A673 (cell line): Measurements from ENCODE around the gene NDST1.
A peak's percentile ranks its signal among the peaks of the same experiment; 100 is the strongest.

Experiments used
- EZH2 ChIP-seq: fragments of 200-600 bp; sonication (generic); IDR thresholded peaks from 2 replicates; pipeline ENCODE4 v1.6.1; 2017; ENCODE audit warnings: borderline replicate concordance, low read depth, mild to moderate bottlenecking, mixed read lengths, antibody characterized with exemption, low read length; ENCODE audit not compliant: poor library complexity, severe bottlenecking
- TF ChIP-seq, protein P1 (sequence below): fragments of 300-800, 200-600 bp; sonication (generic); conservative IDR thresholded peaks from 2 replicates; pipeline ENCODE4 v1.5.1; 2017; ENCODE audit warnings: low read depth, mild to moderate bottlenecking, antibody characterized with exemption, low read length, moderate library complexity, mixed read lengths

- TF ChIP-seq, protein P1, sequence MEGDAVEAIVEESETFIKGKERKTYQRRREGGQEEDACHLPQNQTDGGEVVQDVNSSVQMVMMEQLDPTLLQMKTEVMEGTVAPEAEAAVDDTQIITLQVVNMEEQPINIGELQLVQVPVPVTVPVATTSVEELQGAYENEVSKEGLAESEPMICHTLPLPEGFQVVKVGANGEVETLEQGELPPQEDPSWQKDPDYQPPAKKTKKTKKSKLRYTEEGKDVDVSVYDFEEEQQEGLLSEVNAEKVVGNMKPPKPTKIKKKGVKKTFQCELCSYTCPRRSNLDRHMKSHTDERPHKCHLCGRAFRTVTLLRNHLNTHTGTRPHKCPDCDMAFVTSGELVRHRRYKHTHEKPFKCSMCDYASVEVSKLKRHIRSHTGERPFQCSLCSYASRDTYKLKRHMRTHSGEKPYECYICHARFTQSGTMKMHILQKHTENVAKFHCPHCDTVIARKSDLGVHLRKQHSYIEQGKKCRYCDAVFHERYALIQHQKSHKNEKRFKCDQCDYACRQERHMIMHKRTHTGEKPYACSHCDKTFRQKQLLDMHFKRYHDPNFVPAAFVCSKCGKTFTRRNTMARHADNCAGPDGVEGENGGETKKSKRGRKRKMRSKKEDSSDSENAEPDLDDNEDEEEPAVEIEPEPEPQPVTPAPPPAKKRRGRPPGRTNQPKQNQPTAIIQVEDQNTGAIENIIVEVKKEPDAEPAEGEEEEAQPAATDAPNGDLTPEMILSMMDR = peak; percentile 96
- TF ChIP-seq EZH2 = no peak
Observed at GRCh38 chr5:150544611-150545219, 36.8 kb downstream of the NDST1 start.
